IMR-90 (cell line): Measurements from ENCODE around the gene LPCAT4. TPM values are rescaled to one million over a fixed set of nuclear protein-coding genes. Genes with fewer than 3 reads are reported as not detected.

Experiments
- ATAC-seq: fragments of 200-7000 bp; cut with Tn5 transposase; 2 replicates; pipeline ENCODE4 v1.9.1; 2020; ENCODE audit warnings: low read depth, mild to moderate bottlenecking, moderate library complexity
- BruUV-seq: library from RNA; stranded (reverse); fragments of 400-500 nt; replicated peaks from 2 replicates; lab custom pipeline; 2021; lab: Mats Ljungman, UMichigan
- CTCF ChIA-PET: fragments of 300-600 bp; formaldehyde crosslinking; extraction: SDS; loops from one replicate; lab custom pipeline; 2021; ENCODE audit warnings: antibody characterized with exemption; lab: Yijun Ruan, JAX
- POLR2A ChIA-PET: fragments of 300-600 bp; sonication (Branson Sonifier 250); formaldehyde crosslinking; loops from one replicate; lab custom pipeline; 2022; ENCODE audit warnings: antibody characterized with exemption; ENCODE audit not compliant: unreplicated experiment; lab: Charles Lee
- DNase-seq: peaks from one replicate; pipeline ENCODE4 v3.0.0; 2013
- H2AFZ ChIP-seq: replicated peaks from 2 replicates; pipeline ENCODE3; 2013; ENCODE audit warnings: low read length, mild to moderate bottlenecking; ENCODE audit not compliant: poor library complexity
- H2AK5ac ChIP-seq: 2 replicates; pipeline ENCODE4 v1.6.1; 2013; ENCODE audit warnings: low read depth, low read length, inconsistent platforms
- H2AK9ac ChIP-seq: replicated peaks from 2 replicates; pipeline ENCODE3; 2013; ENCODE audit warnings: mild to moderate bottlenecking, low read depth, low read length, moderate library complexity; ENCODE audit not compliant: poor library complexity
- H2BK120ac ChIP-seq: 2 replicates; pipeline ENCODE4 v1.6.1; 2013; ENCODE audit warnings: low read depth, low read length, inconsistent platforms
- H2BK15ac ChIP-seq: 3 replicates; pipeline ENCODE4 v1.6.1; 2013; ENCODE audit warnings: low read depth, low read length, inconsistent platforms
- H2BK20ac ChIP-seq: 2 replicates; pipeline ENCODE4 v1.6.1; 2013; ENCODE audit warnings: low read depth, mild to moderate bottlenecking, inconsistent platforms, low read length, moderate library complexity
- H2BK5ac ChIP-seq: 2 replicates; pipeline ENCODE4 v1.6.1; 2013; ENCODE audit warnings: mild to moderate bottlenecking, low read depth, low read length, inconsistent platforms; ENCODE audit not compliant: poor library complexity, severe bottlenecking
- H3K14ac ChIP-seq: replicated peaks from 2 replicates; pipeline ENCODE4 v1.6.1; 2013; ENCODE audit warnings: low read depth, low read length, inconsistent platforms
- H3K18ac ChIP-seq: 2 replicates; pipeline ENCODE4 v1.6.1; 2013; ENCODE audit warnings: low read depth, low read length, control low read depth
- H3K23ac ChIP-seq: 2 replicates; pipeline ENCODE4 v1.6.1; 2013; ENCODE audit warnings: low read depth, low read length, inconsistent platforms
- H3K27ac ChIP-seq: 2 replicates; pipeline ENCODE4 v1.5.1; 2013; ENCODE audit warnings: mild to moderate bottlenecking, control low read depth, low read length; ENCODE audit not compliant: insufficient read depth
- H3K27me3 ChIP-seq: 2 replicates; pipeline ENCODE4 v1.6.1; 2013; ENCODE audit warnings: low read length; ENCODE audit not compliant: control insufficient read depth, insufficient read depth
- H3K36me3 ChIP-seq: 2 replicates; pipeline ENCODE4 v1.6.1; 2013; ENCODE audit warnings: low read length, mixed read lengths; ENCODE audit not compliant: control insufficient read depth, insufficient read depth
- H3K4ac ChIP-seq: 2 replicates; pipeline ENCODE4 v1.6.1; 2013; ENCODE audit warnings: low read depth, low read length, inconsistent platforms
- H3K4me1 ChIP-seq: 2 replicates; pipeline ENCODE4 v1.6.1; 2013; ENCODE audit warnings: low read length, mixed read lengths; ENCODE audit not compliant: control insufficient read depth, insufficient read depth
- H3K4me2 ChIP-seq: 2 replicates; pipeline ENCODE4 v1.6.1; 2013; ENCODE audit warnings: low read depth, mild to moderate bottlenecking, control low read depth, low read length, moderate library complexity
- H3K4me3 ChIP-seq: 2 replicates; pipeline ENCODE4 v1.5.1; 2013; ENCODE audit warnings: low read depth, mild to moderate bottlenecking, control low read depth, low read length, moderate library complexity; ENCODE audit not compliant: insufficient read depth
- H3K56ac ChIP-seq: 2 replicates; pipeline ENCODE4 v1.6.1; 2013; ENCODE audit warnings: low read length, inconsistent platforms; ENCODE audit not compliant: insufficient read depth; ENCODE audit errors: extremely low read depth
- H3K79me1 ChIP-seq, 2 experiments: 2 replicates each; pipeline ENCODE4 v1.6.1; 2013; ENCODE audit warnings: low read length in 2 of 2, inconsistent platforms in 1 of 2, low read depth in 1 of 2
- H3K9ac ChIP-seq: 2 replicates; pipeline ENCODE4 v1.6.1; 2013; ENCODE audit warnings: low read depth, low read length, control low read depth
- H3K9me1 ChIP-seq: 2 replicates; pipeline ENCODE4 v1.6.1; 2013; ENCODE audit warnings: low read length, inconsistent platforms; ENCODE audit not compliant: insufficient read depth
- H3K9me3 ChIP-seq: 2 replicates; pipeline ENCODE4 v1.6.1; 2013; ENCODE audit warnings: low read length; ENCODE audit not compliant: control insufficient read depth, insufficient read depth
- H4K20me1 ChIP-seq: 2 replicates; pipeline ENCODE4 v1.6.1; 2013; ENCODE audit warnings: low read length, inconsistent platforms; ENCODE audit not compliant: insufficient read depth
- H4K5ac ChIP-seq: 2 replicates; pipeline ENCODE4 v1.6.1; 2013; ENCODE audit warnings: mild to moderate bottlenecking, low read depth, low read length, control low read depth
- H4K8ac ChIP-seq, 2 experiments: 2 replicates each; pipeline ENCODE4 v1.6.1; 2013; ENCODE audit warnings: low read depth in 2 of 2, low read length in 2 of 2, control low read depth in 1 of 2, inconsistent platforms in 1 of 2
- H4K91ac ChIP-seq: 2 replicates; pipeline ENCODE4 v1.6.1; 2013; ENCODE audit warnings: low read depth, low read length, inconsistent platforms; ENCODE audit not compliant: insufficient read depth
- CHD1 ChIP-seq: IDR thresholded peaks from 2 replicates; pipeline ENCODE4 v1.6.1; 2012; ENCODE audit warnings: low read depth, low read length, improper control_type of control experiment
- NFE2L2 ChIP-seq: fragments of 150-350 bp; IDR thresholded peaks from 2 replicates; pipeline ENCODE4 v1.6.1; 2016; ENCODE audit warnings: low read depth, mild to moderate bottlenecking, low read length
- POLR2A ChIP-seq: IDR thresholded peaks from 2 replicates; pipeline ENCODE4 v1.6.1; 2012; ENCODE audit warnings: mild to moderate bottlenecking, low read depth, low read length
- RAD21 ChIP-seq: IDR thresholded peaks from 2 replicates; pipeline ENCODE4 v1.6.1; 2012; ENCODE audit warnings: low read length, improper control_type of control experiment
- WGBS, 2 experiments: methylation state at CpG; one replicate each; pipeline versions ENCODE4 v1.1.5 to v1.1.7; 2013; ENCODE audit warnings: missing lambda C conversion rate in 2 of 2; ENCODE audit not compliant: insufficient read length in 1 of 2; ENCODE audit errors: extremely low coverage in 2 of 2; 5-methylcytosine and 5-hydroxymethylcytosine counted together
- dilution Hi-C: fragments of 300-500 bp; cut with HindIII; formaldehyde crosslinking; loops from one replicate; pipeline ENCODE4 v1.14.3; 2018; ENCODE audit warnings: low sequenced_read_pairs; ENCODE audit not compliant: unreplicated experiment
- in situ Hi-C: fragments of 300-500 bp; cut with MboI; formaldehyde crosslinking; loops from 3 replicates; pipeline ENCODE4 v1.14.3; 2019; ENCODE audit warnings: low sequenced_read_pairs, inconsistent platforms, mixed read lengths
- intact Hi-C: fragments of 100-400 bp; cut with micrococcal nuclease; formaldehyde crosslinking; loops from 2 replicates; pipeline ENCODE4 v1.10.0; 2022
- polyA plus RNA-seq, 3 experiments: library from polyadenylated mRNA; depleted of rRNA; stranded (reverse); fragments of >200 nt; gene quantifications; 2 replicates each; pipeline ENCODE4 v1.2.3, GENCODE V29; 2012; ENCODE audit warnings: low replicate concordance in 1 of 3
- total RNA-seq: library from RNA; depleted of rRNA; stranded (reverse); fragments of >200 nt; gene quantifications from 2 replicates; pipeline ENCODE4 v1.2.3, GENCODE V29; 2012

Gene LPCAT4
- total and polyA plus RNA-seq, 2 of the 4 experiments (the other 2 are of a cell fraction): 3.8 to 44.4 TPM

GRCh38 chr15:34323217-34323616 lies 43.8 kb downstream of the LPCAT4 start:
- DNase-seq (no peak), ATAC-seq (no peak)
- Histone ChIP-seq H3K14ac (no peak overlapping the region), H2BK120ac (no peak overlapping the region), H3K9ac (no peak overlapping the region), H3K9me3 (no peaks in the 10 kb centered on the region), H4K8ac (no peak overlapping the region), H2AK5ac (no peak overlapping the region), H2AK9ac (no peak overlapping the region), H3K9me1 (no peaks in the 10 kb centered on the region), H4K5ac (no peak overlapping the region), H3K36me3 (no peaks in the 10 kb centered on the region), H3K18ac (no peak overlapping the region), H3K27me3 (no peaks in the 10 kb centered on the region), H3K79me1 (peaks cover 6 to 7% of the 10 kb centered on the region in 2 experiments; a peak in 2 of 4 replicates), H3K4me3 (no peak overlapping the region), H3K23ac (no peak overlapping the region), H3K4ac (no peak overlapping the region), H2BK20ac (no peak overlapping the region), H3K56ac (no peak overlapping the region), H3K4me1 (no peaks in the 10 kb centered on the region), H4K20me1 (no peaks in the 10 kb centered on the region), H3K4me2 (no peak overlapping the region), H4K91ac (no peak overlapping the region), H2BK15ac (no peak overlapping the region), H2AFZ (no peak overlapping the region), H2BK5ac (no peak overlapping the region), H3K27ac (no peak overlapping the region)
- BruUV-seq: no TSS peak
- dilution Hi-C loops (no loop called here), intact Hi-C loops (no loop called here), in situ Hi-C loops (no loop called here)
- ChIA-PET CTCF (no interaction called here), POLR2A (no interaction called here)
- TF ChIP-seq CHD1 (no peak), RAD21 (no peak), NFE2L2 (no peak), POLR2A (no peak)
- WGBS, 2 experiments: 97% methylated on average over 8 of the region's 10 CpGs; no CpG with 5 or more reads in 1 of the 2 experiments
